GM18505 (cell line): Measurements from ENCODE around the gene PTPRM.

ENCODE experiments used
- ATAC-seq: cut with Tn5 transposase; IDR thresholded peaks from one replicate; pipeline ENCODE4 v1.9.1; 2021; ENCODE audit not compliant: unreplicated experiment
- POLR2A ChIP-seq: IDR thresholded peaks from 4 replicates; pipeline ENCODE4 v1.6.1; 2011; ENCODE audit warnings: borderline replicate concordance; ENCODE audit not compliant: insufficient read depth, insufficient read length; ENCODE audit errors: extremely low read depth

The PTPRM gene

GRCh38 chr18:8303151-8303755, 736.1 kb downstream of the PTPRM start:
- ATAC-seq: no peak
- no peak for TF ChIP-seq POLR2A

- ATAC-seq: no peak
- TF ChIP-seq POLR2A: no peak
Measured at GRCh38 chr18:8307960-8308359, 740.8 kb downstream of the PTPRM start.

GRCh38 chr18:8313043-8313442, 745.9 kb downstream of the PTPRM start:
- no peak for TF ChIP-seq POLR2A
- ATAC-seq: no peak

DNA sequence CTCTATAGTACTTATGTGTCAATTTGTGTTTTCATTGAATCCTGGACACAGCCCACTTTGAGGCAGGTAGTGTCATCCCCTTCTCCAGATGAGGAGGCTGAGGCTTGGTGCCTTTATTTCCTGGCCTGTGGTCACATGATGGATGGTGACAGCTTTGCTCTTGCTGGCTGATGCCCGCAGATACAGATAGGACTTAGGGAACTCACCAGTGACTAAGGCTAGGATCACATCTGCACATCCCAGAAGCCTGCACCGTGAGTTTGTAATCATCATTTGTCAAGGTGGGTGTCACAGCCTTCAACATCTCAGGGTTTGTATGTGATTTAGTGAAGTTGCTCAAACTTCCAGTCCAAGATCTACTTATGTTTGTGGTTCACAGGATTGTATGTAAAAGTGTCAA, 747.0 kb downstream of the PTPRM start:
- no peak for ATAC-seq
- no peak for TF ChIP-seq POLR2A

- no peak for TF ChIP-seq POLR2A
- ATAC-seq: no peak
Measured at GRCh38 chr18:8319798-8320489, 752.8 kb downstream of the PTPRM start.

DNA sequence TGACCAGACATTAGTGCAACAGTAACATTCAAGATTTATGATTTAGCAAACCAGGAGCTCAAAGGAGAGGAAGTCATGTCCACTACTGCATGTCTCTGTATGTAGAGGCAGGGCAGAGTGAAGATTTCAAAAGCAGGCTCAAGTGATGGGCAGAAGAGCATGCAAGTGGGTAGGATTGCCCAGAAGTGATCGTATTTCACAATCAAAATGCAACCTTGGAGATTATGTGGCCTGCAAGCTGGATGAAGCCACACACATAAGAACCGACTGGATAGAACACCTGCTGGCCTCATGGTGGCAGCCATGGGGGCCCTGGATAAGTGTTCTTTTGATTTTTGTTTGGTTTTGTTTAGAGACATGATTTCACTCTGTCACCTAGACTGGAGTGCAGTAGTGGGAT, 755.4 kb downstream of the PTPRM start:
- TF ChIP-seq POLR2A: no peak
- no peak for ATAC-seq

GRCh38 chr18:8324343-8325065, 757.4 kb downstream of the PTPRM start:
- no peak for TF ChIP-seq POLR2A
- ATAC-seq: no peak

DNA sequence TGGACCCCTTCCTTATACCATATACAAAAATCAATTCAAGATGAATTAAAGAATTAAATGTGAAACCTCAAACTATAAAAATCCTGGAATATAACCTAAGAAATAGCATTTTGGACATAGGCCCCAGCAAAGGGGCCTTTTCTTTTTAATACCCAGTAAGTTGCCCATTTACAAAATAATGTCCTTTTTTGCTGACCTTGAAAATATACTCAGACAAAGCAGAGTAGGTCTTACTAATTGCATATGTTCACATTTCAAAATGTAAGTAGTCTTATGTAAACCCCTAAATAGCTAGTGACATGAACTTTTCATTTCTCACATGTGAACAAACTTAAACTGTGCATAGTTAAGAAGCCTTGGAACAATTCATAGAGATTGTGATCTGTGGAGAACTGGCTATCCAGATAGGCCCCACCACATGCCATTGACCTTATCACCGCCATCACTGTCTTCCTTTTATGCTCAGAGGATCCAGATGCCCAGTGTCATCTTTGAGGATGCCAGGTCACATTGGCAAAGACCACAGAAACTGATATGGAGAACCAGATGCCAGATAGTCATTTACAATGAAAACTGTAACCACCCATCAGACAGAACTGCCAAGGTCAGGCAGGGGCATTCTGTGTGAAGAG, 759.8 kb downstream of the PTPRM start:
- no peak for ATAC-seq
- TF ChIP-seq POLR2A: no peak

GRCh38 chr18:8328126-8328525, 761.0 kb downstream of the PTPRM start:
- ATAC-seq: no peak
- no peak for TF ChIP-seq POLR2A

DNA sequence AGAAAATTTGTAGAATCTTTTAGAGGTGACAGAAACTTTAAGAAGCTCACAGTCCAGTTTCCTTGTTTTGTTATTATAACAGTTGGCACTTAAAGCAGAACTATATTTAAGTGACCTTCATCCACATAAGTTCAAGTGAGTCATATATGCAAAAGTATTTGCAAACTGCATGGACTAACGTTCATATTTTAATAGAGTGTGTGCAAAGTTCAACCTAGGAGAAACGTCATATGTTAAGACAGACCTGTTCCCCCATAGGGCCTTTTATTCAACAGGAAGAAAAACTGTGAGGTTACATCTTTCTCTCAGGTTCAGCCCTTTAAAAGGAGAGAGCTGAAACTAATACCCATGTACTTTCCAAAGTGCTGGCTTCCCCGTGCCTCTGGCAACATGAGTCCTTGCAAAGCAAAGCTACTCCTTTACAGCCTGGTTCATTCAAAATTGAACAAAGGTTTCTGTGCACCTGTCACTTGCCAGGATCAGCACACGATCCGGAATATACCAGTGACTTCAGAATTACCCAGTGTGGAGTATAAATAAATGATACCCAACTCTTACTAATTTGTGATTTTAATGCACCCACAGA, 762.2 kb downstream of the PTPRM start:
- TF ChIP-seq POLR2A: no peak
- no peak for ATAC-seq

DNA sequence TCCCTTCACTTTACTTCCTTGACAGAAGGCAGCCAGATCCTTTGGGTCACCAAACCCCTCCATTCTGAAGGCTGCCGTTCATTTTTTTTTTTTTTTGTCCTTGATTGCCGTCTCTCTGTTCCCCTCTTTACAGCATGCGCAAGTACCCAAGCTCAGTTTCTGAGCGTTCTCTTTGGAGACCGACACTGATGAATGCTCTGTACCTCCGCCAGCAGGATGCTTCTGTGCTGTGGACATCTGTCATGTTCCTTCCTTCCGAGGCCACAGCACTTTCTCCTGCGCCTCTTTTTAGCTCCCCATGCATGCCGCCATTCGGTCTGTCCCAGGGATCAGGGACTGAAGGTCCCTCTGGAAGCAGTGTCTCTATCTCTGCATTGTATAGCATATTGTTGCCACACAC, 763.5 kb downstream of the PTPRM start:
- no peak for ATAC-seq
- no peak for TF ChIP-seq POLR2A

- no peak for ATAC-seq
- TF ChIP-seq POLR2A: no peak
Measured at GRCh38 chr18:8332286-8332685, 765.2 kb downstream of the PTPRM start.

DNA sequence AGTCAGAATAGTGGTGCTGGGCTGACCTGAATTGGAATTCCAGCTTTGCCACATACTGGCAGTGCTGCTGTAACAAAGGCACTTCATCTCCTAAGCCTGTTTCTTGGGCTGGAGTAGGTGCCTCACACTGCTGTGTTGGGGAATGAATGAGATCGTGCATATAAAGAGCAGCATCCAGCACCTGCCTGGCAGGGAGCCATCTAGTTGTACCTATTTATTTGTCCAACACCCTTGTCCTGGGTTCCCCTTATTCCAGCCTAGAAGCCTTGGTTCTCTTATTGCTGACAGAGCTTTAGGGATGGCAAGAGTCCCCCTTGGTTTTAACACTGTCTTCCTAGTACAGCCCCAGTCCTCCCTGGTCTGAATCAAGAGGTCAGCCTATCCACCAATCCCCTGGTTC, 766.8 kb downstream of the PTPRM start:
- TF ChIP-seq POLR2A: no peak
- ATAC-seq: no peak
